Measurements from ENCODE around the gene USP24.

USP24 gene

GRCh38 chr1:55057956-55058298 lies 157.2 kb downstream of the USP24 start:
- H3K79me2 ChIP-seq (ENCODE audit: insufficient read depth, low read length), result no peaks in the 10 kb centered on the region
- H3K9me2 ChIP-seq (replicated peaks; ENCODE audit: low read depth, low read length), result no peaks in the 10 kb centered on the region
- H3K4me1 ChIP-seq (ENCODE audit: insufficient read depth, low read length, poor library complexity, severe bottlenecking), result no peaks in the 10 kb centered on the region
- H3K9ac ChIP-seq (ENCODE audit: low read depth, low read length, poor library complexity, severe bottlenecking), result no peak overlapping the region
- no peak for TF ChIP-seq EZH2phosphoT487 (IDR thresholded peaks at IDR 0.05; ENCODE audit: borderline replicate concordance)
- TF ChIP-seq, protein P1, sequence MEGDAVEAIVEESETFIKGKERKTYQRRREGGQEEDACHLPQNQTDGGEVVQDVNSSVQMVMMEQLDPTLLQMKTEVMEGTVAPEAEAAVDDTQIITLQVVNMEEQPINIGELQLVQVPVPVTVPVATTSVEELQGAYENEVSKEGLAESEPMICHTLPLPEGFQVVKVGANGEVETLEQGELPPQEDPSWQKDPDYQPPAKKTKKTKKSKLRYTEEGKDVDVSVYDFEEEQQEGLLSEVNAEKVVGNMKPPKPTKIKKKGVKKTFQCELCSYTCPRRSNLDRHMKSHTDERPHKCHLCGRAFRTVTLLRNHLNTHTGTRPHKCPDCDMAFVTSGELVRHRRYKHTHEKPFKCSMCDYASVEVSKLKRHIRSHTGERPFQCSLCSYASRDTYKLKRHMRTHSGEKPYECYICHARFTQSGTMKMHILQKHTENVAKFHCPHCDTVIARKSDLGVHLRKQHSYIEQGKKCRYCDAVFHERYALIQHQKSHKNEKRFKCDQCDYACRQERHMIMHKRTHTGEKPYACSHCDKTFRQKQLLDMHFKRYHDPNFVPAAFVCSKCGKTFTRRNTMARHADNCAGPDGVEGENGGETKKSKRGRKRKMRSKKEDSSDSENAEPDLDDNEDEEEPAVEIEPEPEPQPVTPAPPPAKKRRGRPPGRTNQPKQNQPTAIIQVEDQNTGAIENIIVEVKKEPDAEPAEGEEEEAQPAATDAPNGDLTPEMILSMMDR (conservative IDR thresholded peaks at IDR 0.05; ENCODE audit: low read length), result no peak
- no peaks in the 10 kb centered on the region for H3K27me3 ChIP-seq (ENCODE audit: insufficient read depth, low read length, poor library complexity, severe bottlenecking)
- no peak overlapping the region for H2AFZ ChIP-seq (ENCODE audit: low read length)
- H3K36me3 ChIP-seq (ENCODE audit: insufficient read depth, low read length), result no peaks in the 10 kb centered on the region
- H3K4me2 ChIP-seq (ENCODE audit: low read depth, low read length, poor library complexity, severe bottlenecking), result no peak overlapping the region
- H3K9me3 ChIP-seq (ENCODE audit: insufficient read depth, low read depth, low read length), result no peaks in the 10 kb centered on the region
- no peaks in the 10 kb centered on the region for H3F3A ChIP-seq (ENCODE audit: low read depth)
- no peak overlapping the region for H3K4me3 ChIP-seq (ENCODE audit: low read length, poor library complexity, severe bottlenecking)
- H4K20me1 ChIP-seq (ENCODE audit: insufficient read depth, low read length, poor library complexity, severe bottlenecking), result no peaks in the 10 kb centered on the region

- Histone ChIP-seq H3K4me2 (ENCODE audit: low read depth, low read length, poor library complexity, severe bottlenecking) (no peak overlapping the region), H3K79me2 (ENCODE audit: insufficient read depth, low read length) (no peaks in the 10 kb centered on the region), H3K9me3 (ENCODE audit: insufficient read depth, low read depth, low read length) (no peaks in the 10 kb centered on the region), H3K9me2 (replicated peaks; ENCODE audit: low read depth, low read length) (no peaks in the 10 kb centered on the region), H4K20me1 (ENCODE audit: insufficient read depth, low read length, poor library complexity, severe bottlenecking) (no peaks in the 10 kb centered on the region), H3K27me3 (ENCODE audit: insufficient read depth, low read length, poor library complexity, severe bottlenecking) (no peaks in the 10 kb centered on the region), H3K9ac (ENCODE audit: low read depth, low read length, poor library complexity, severe bottlenecking) (no peak overlapping the region), H2AFZ (ENCODE audit: low read length) (no peak overlapping the region), H3F3A (ENCODE audit: low read depth) (no peaks in the 10 kb centered on the region), H3K4me3 (ENCODE audit: low read length, poor library complexity, severe bottlenecking) (no peak overlapping the region), H3K36me3 (ENCODE audit: insufficient read depth, low read length) (no peaks in the 10 kb centered on the region), H3K4me1 (ENCODE audit: insufficient read depth, low read length, poor library complexity, severe bottlenecking) (no peaks in the 10 kb centered on the region)
- TF ChIP-seq, protein P1 (conservative IDR thresholded peaks at IDR 0.05; ENCODE audit: low read length), result no peak
- TF ChIP-seq EZH2phosphoT487 (IDR thresholded peaks at IDR 0.05; ENCODE audit: borderline replicate concordance), result no peak
These were observed 157.8 kb downstream of the USP24 start for GRCh38 chr1:55057270-55057955.

DNA sequence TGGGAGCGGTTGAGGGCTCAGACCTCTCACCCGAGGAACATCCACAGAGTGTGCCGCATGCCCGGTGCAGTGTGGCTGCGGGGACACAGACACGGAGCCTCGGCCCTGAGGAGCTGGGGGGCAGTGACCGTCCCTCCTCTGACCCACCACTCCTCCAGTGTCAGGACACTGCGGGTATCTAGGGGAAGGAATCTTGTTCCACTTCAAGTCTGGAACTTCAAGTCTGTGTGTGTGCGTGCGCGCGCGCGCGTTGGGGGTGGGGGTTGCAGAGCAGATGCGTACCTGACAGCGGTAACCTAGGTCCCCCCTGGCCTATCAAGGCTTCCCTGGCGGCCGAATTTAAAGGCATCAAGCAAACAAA lies 158.6 kb downstream of the USP24 start:
- Histone ChIP-seq H2AFZ (ENCODE audit: low read length) (no peak overlapping the region), H3K36me3 (ENCODE audit: insufficient read depth, low read length) (no peaks in the 10 kb centered on the region), H3K27me3 (ENCODE audit: insufficient read depth, low read length, poor library complexity, severe bottlenecking) (no peaks in the 10 kb centered on the region), H3K9me2 (replicated peaks; ENCODE audit: low read depth, low read length) (no peaks in the 10 kb centered on the region), H4K20me1 (ENCODE audit: insufficient read depth, low read length, poor library complexity, severe bottlenecking) (no peaks in the 10 kb centered on the region), H3K9ac (ENCODE audit: low read depth, low read length, poor library complexity, severe bottlenecking) (no peak overlapping the region), H3K4me1 (ENCODE audit: insufficient read depth, low read length, poor library complexity, severe bottlenecking) (no peaks in the 10 kb centered on the region), H3F3A (ENCODE audit: low read depth) (no peaks in the 10 kb centered on the region), H3K4me3 (ENCODE audit: low read length, poor library complexity, severe bottlenecking) (no peak overlapping the region), H3K4me2 (ENCODE audit: low read depth, low read length, poor library complexity, severe bottlenecking) (no peak overlapping the region), H3K9me3 (ENCODE audit: insufficient read depth, low read depth, low read length) (no peaks in the 10 kb centered on the region), H3K79me2 (ENCODE audit: insufficient read depth, low read length) (no peaks in the 10 kb centered on the region)
- TF ChIP-seq, protein P1 (conservative IDR thresholded peaks at IDR 0.05; ENCODE audit: low read length), result no peak
- no peak for TF ChIP-seq EZH2phosphoT487 (IDR thresholded peaks at IDR 0.05; ENCODE audit: borderline replicate concordance)
